Measurements from ENCODE around the gene LTV1. TPM values are rescaled to one million over a fixed set of nuclear protein-coding genes. Genes with fewer than 3 reads are reported as not detected.

The LTV1 gene
- total and polyA plus RNA-seq, 12 donors = 6.1 to 61.1 (median 18.6) TPM

DNA sequence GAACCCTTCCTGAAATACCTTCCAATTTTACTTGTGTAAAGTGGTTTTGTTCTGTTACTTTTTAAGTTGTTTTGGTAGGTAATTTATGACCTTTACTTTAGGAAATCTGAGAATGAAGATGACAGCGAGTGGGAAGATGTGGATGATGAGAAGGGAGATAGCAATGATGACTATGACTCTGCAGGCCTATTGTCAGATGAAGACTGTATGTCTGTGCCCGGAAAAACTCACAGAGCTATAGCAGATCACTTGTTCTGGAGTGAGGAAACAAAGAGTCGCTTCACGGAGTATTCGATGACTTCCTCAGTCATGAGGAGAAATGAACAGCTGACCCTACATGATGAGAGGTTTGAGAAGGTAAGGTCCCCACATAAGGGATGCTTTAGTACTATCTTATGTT, 14.5 kb downstream of the LTV1 start:
- intact Hi-C loops (cut with DNase I) = no loop called here
- DNase-seq = no peak
- Histone ChIP-seq H3K4me1 (replicated peaks in 1 of 2) (no peaks in the 10 kb centered on the region), H3K27ac (no peak overlapping the region), H3K4me3 (no peak overlapping the region), H3K9me3 (replicated peaks in 1 of 3) (no peaks in the 10 kb centered on the region), H3K36me3 (replicated peaks in 1 of 2) (peaks cover 0 to 74% of the 10 kb centered on the region in 2 donors), H3K27me3 (no peaks in the 10 kb centered on the region)
- 97 to 98% (median 98%) methylated on average over 5 of the region's 5 CpGs for WGBS, 4 donors
- TF ChIP-seq POLR2A (IDR thresholded peaks at IDR 0.05) = no peak
- TF ChIP-seq, protein P1, sequence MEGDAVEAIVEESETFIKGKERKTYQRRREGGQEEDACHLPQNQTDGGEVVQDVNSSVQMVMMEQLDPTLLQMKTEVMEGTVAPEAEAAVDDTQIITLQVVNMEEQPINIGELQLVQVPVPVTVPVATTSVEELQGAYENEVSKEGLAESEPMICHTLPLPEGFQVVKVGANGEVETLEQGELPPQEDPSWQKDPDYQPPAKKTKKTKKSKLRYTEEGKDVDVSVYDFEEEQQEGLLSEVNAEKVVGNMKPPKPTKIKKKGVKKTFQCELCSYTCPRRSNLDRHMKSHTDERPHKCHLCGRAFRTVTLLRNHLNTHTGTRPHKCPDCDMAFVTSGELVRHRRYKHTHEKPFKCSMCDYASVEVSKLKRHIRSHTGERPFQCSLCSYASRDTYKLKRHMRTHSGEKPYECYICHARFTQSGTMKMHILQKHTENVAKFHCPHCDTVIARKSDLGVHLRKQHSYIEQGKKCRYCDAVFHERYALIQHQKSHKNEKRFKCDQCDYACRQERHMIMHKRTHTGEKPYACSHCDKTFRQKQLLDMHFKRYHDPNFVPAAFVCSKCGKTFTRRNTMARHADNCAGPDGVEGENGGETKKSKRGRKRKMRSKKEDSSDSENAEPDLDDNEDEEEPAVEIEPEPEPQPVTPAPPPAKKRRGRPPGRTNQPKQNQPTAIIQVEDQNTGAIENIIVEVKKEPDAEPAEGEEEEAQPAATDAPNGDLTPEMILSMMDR (IDR thresholded peaks at IDR 0.05) = no peak

DNA sequence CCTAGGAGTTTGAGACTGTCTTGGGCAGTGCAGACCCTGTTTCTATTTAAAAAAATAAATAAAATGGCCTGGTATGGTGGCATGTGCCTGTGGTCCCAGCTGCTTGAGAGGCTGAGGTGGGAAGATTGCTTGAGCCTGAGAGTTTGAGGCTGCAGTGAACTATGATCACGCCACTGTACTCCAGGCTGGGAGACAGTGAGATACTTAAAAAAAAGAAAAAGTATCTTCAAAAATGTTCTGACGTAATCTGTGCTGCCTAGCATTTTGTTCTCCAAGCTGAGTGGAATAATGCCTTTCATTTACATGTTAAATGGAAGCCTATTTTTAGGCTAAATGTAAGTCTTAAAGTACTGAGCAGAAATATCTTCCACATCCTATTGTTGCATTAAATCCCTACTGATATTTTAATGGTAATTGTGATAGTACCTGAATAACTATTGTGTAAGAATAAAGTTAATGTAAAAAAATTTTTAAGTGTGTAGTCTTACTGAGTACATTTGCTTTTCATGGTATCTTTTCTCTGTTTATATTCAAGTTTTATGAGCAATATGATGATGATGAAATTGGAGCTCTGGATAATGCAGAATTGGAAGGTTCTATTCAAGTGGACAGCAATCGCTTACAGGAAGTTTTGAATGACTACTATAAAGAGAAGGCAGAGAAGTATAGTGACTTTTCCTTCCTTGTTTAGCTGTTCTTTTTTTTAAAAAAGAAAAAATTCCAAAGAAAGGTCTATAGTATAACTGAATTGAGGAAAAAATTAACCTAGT, 16.9 kb downstream of the LTV1 start:
- Histone ChIP-seq H3K27me3 (no peaks in the 10 kb centered on the region), H3K4me1 (replicated peaks in 1 of 2) (no peaks in the 10 kb centered on the region), H3K4me3 (no peak overlapping the region), H3K27ac (no peak overlapping the region), H3K36me3 (replicated peaks in 1 of 2) (peaks cover 0 to 81% of the 10 kb centered on the region in 2 donors), H3K9me3 (replicated peaks in 1 of 3) (no peaks in the 10 kb centered on the region)
- intact Hi-C loops (cut with DNase I) = no loop called here
- TF ChIP-seq POLR2A (IDR thresholded peaks at IDR 0.05) = no peak
- TF ChIP-seq, protein P1 (IDR thresholded peaks at IDR 0.05) = no peak
- 94 to 98% (median 96%) methylated on average over 3 of the region's 3 CpGs for WGBS, 4 donors
- DNase-seq = no peak

- no peak overlapping the region for H3K4me3 ChIP-seq
- no peaks in the 10 kb centered on the region for H3K27me3 ChIP-seq
- TF ChIP-seq, protein P1 (IDR thresholded peaks at IDR 0.05) = no peak
- TF ChIP-seq POLR2A (IDR thresholded peaks at IDR 0.05) = no peak
- no peak for DNase-seq
- H3K27ac ChIP-seq = no peak overlapping the region
- WGBS, 4 donors = 89 to 96% (median 94%) methylated on average over 2 of the region's 2 CpGs
- H3K9me3 ChIP-seq (replicated peaks in 1 of 3) = no peaks in the 10 kb centered on the region
- H3K36me3 ChIP-seq (replicated peaks in 1 of 2) = peaks cover 0 to 49% of the 10 kb centered on the region in 2 donors
- no peaks in the 10 kb centered on the region for H3K4me1 ChIP-seq (replicated peaks in 1 of 2)
- intact Hi-C loops (cut with DNase I) = no loop called here
Measured at GRCh38 chr6:143863771-143864170, 20.6 kb downstream of the LTV1 start.

DNA sequence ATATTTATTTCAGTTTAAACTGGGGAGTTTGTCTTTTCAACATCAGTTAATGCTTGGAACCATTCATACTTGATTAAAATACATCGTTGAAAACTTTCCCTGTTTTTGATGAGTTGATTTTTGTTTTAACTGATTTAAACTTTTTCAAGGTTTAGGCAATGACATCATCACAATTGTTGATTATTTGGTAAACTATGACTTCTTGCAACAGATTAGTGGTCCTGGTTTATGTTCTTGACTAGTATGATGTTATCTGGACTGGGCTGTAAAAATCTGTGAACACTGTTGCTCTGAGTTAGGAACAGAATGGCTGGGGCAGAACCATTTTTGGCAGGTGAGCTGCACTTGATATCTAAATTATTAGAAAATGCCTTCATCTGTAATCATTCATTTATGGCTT, 21.1 kb downstream of the LTV1 start, which contains the start of gene ZC2HC1B:
Gene ZC2HC1B, plus strand, starts transcription at position 241 of the 400 bp plus-strand sequence. Its CDS starts 66 bp downstream, at position 307.
- TF ChIP-seq POLR2A (IDR thresholded peaks at IDR 0.05) = no peak
- TF ChIP-seq, protein P1 (IDR thresholded peaks at IDR 0.05) = no peak
- intact Hi-C loops (cut with DNase I) = no loop called here
- Histone ChIP-seq H3K27me3 (no peaks in the 10 kb centered on the region), H3K36me3 (replicated peaks in 1 of 2) (peaks cover 0 to 45% of the 10 kb centered on the region in 2 donors), H3K9me3 (replicated peaks in 1 of 3) (no peaks in the 10 kb centered on the region), H3K4me1 (replicated peaks in 1 of 2) (no peaks in the 10 kb centered on the region), H3K27ac (no peak within 1 kb of the TSS), H3K4me3 (no peak within 1 kb of the TSS)
- WGBS, 4 donors = 93 to 100% (median 96%) methylated on average over 1 of the region's 1 CpG
- DNase-seq = no peak
